ENCODE results near the gene ATXN7L2. TPM values are rescaled to one million over a fixed set of nuclear protein-coding genes. Genes with fewer than 3 reads are reported as not detected.

The ATXN7L2 gene
- total and polyA plus RNA-seq, 5 donors: 1.4 to 3.3 (median 2.1) TPM

- ATAC-seq (peak; percentile 56 to 68), DNase-seq (peak; percentile 23 to 81 (median 71))
- WGBS: 47% methylated on average over 5 of the region's 5 CpGs
- H3K9me3 ChIP-seq (ENCODE audit: control insufficient read depth, low read length): no peaks in the 10 kb centered on the region
- H3K4me3 ChIP-seq (ENCODE audit: low read length): no peak overlapping the region
- H3K27ac ChIP-seq (ENCODE audit: low read length): peak overlapping the region; percentile 81
- H3K4me1 ChIP-seq (ENCODE audit: control insufficient read depth, insufficient read depth, low read length): no peaks in the 10 kb centered on the region
- no peaks in the 10 kb centered on the region for H3K27me3 ChIP-seq (ENCODE audit: control insufficient read depth, insufficient read depth)
- intact Hi-C loops (cut with DNase I): no loop called here
These were observed 52.3 kb downstream of the ATXN7L2 start for GRCh38 chr1:109535971-109536491.

- intact Hi-C loops (cut with DNase I): no loop called here
- ATAC-seq (no peak), DNase-seq (no peak)
- no peak overlapping the region for H3K27ac ChIP-seq (ENCODE audit: low read length)
- H3K4me3 ChIP-seq (ENCODE audit: low read length): no peak overlapping the region
- no peaks in the 10 kb centered on the region for H3K4me1 ChIP-seq (ENCODE audit: control insufficient read depth, insufficient read depth, low read length)
- no peaks in the 10 kb centered on the region for H3K9me3 ChIP-seq (ENCODE audit: control insufficient read depth, low read length)
- no peaks in the 10 kb centered on the region for H3K27me3 ChIP-seq (ENCODE audit: control insufficient read depth, insufficient read depth)
- 85% methylated on average over 9 of the region's 9 CpGs for WGBS
These were observed 53.9 kb downstream of the ATXN7L2 start for GRCh38 chr1:109537450-109538178.

- ATAC-seq (no peak), DNase-seq (no peak)
- intact Hi-C loops (cut with DNase I): no loop called here
- Histone ChIP-seq H3K4me3 (ENCODE audit: low read length) (no peak overlapping the region), H3K27me3 (ENCODE audit: control insufficient read depth, insufficient read depth) (no peaks in the 10 kb centered on the region), H3K27ac (ENCODE audit: low read length) (no peak overlapping the region), H3K9me3 (ENCODE audit: control insufficient read depth, low read length) (no peaks in the 10 kb centered on the region), H3K4me1 (ENCODE audit: control insufficient read depth, insufficient read depth, low read length) (no peaks in the 10 kb centered on the region)
- 87% methylated on average over 9 of the region's 9 CpGs for WGBS
These were observed 55.3 kb downstream of the ATXN7L2 start for GRCh38 chr1:109538827-109539555.

GRCh38 chr1:109539676-109540075 is 56.0 kb downstream of the ATXN7L2 start, which contains the start of gene GPR61:
Gene GPR61 (plus strand): TSS chr1:109539872. CDS start chr1:109543023, 3,151 bp downstream.
- intact Hi-C loops (cut with DNase I): loop anchor here in 2 of 4 donors (10.0 kb wide), 2 partner anchors 235 to 445 kb away; partner anchors contain the start of gene AHCYL1 (in 1 of the 2)

GRCh38 chr1:109541102-109541501 is 57.4 kb downstream of the ATXN7L2 start:
- H3K4me3 ChIP-seq (ENCODE audit: low read length): no peak overlapping the region
- H3K4me1 ChIP-seq (ENCODE audit: control insufficient read depth, insufficient read depth, low read length): no peaks in the 10 kb centered on the region
- intact Hi-C loops (cut with DNase I): loop anchor here in 2 of 4 donors (10.0 kb wide), 2 partner anchors 234 to 444 kb away; partner anchors contain the start of gene AHCYL1 (in 1 of the 2)
- H3K9me3 ChIP-seq (ENCODE audit: control insufficient read depth, low read length): no peaks in the 10 kb centered on the region
- H3K27me3 ChIP-seq (ENCODE audit: control insufficient read depth, insufficient read depth): no peaks in the 10 kb centered on the region
- DNase-seq (no peak), ATAC-seq (no peak)
- WGBS: 69% methylated on average over 3 of the region's 3 CpGs
- no peak overlapping the region for H3K27ac ChIP-seq (ENCODE audit: low read length)

More at GRCh38 chr1:109539676-109540075, 56.0 kb downstream of the ATXN7L2 start, which contains the start of gene GPR61:
- WGBS: 40% methylated on average over 7 of the region's 7 CpGs
- Histone ChIP-seq H3K27me3 (ENCODE audit: control insufficient read depth, insufficient read depth) (no peaks in the 10 kb centered on the region), H3K4me3 (ENCODE audit: low read length) (no peak within 1 kb of the TSS), H3K4me1 (ENCODE audit: control insufficient read depth, insufficient read depth, low read length) (no peaks in the 10 kb centered on the region), H3K27ac (ENCODE audit: low read length) (no peak within 1 kb of the TSS), H3K9me3 (ENCODE audit: control insufficient read depth, low read length) (no peaks in the 10 kb centered on the region)
- DNase-seq (no peak), ATAC-seq (no peak)

Other genes starting within 250 kb of the ATXN7L2 start
- gene CELSR2, start 234.4 kb upstream of the ATXN7L2 start, total RNA-seq: 10 to 100 TPM; 19.1 to 33.2 (median 28.4) TPM
- gene CELSR2, start 234.4 kb upstream of the ATXN7L2 start, polyA plus RNA-seq: 16.0 TPM
- 1 to 10 TPM; 1.6 to 4.6 (median 2.3) TPM for gene PSRC1, start 200.8 kb upstream of the ATXN7L2 start, total RNA-seq
- gene PSRC1, start 200.8 kb upstream of the ATXN7L2 start, polyA plus RNA-seq: 2.8 TPM
- 100 to 1,000 TPM; 115 to 521 (median 226) TPM for gene MYBPHL, start 176.9 kb upstream of the ATXN7L2 start, total RNA-seq
- gene MYBPHL, start 176.9 kb upstream of the ATXN7L2 start, polyA plus RNA-seq: 322 TPM
- gene SORT1, start 86.0 kb upstream of the ATXN7L2 start, total RNA-seq: 100 to 1,000 TPM; 119 to 170 (median 138) TPM
- gene SORT1, start 86.0 kb upstream of the ATXN7L2 start, polyA plus RNA-seq: 57.6 TPM
- 10 to 100 TPM; 49.1 to 60.2 (median 55.9) TPM for gene PSMA5, start 57.5 kb upstream of the ATXN7L2 start, total RNA-seq
- 49.8 TPM for gene PSMA5, start 57.5 kb upstream of the ATXN7L2 start, polyA plus RNA-seq
- gene SYPL2, start 17.4 kb upstream of the ATXN7L2 start, total RNA-seq: 10 to 100 TPM in 2 of 4 donors, 1 to 10 TPM in 2; 8.9 to 12.9 (median 10.3) TPM
- 7.9 TPM for gene SYPL2, start 17.4 kb upstream of the ATXN7L2 start, polyA plus RNA-seq
- 1 to 10 TPM; 4.9 to 6.6 (median 5.5) TPM for gene CYB561D1, start 10.2 kb downstream of the ATXN7L2 start, total RNA-seq
- 2.8 TPM for gene CYB561D1, start 10.2 kb downstream of the ATXN7L2 start, polyA plus RNA-seq
- gene AMIGO1, start 25.8 kb downstream of the ATXN7L2 start, total RNA-seq: 10 to 100 TPM in 3 of 4 donors, 1 to 10 TPM in 1; 9.7 to 14.2 (median 12.9) TPM
- 5.3 TPM for gene AMIGO1, start 25.8 kb downstream of the ATXN7L2 start, polyA plus RNA-seq
- 1 to 10 TPM in 1 of 4 donors, under 1 TPM in 3; 0.22 to 1.4 (median 0.69) TPM for gene GPR61, start 56.0 kb downstream of the ATXN7L2 start, total RNA-seq
- 0.14 TPM for gene GPR61, start 56.0 kb downstream of the ATXN7L2 start, polyA plus RNA-seq
- gene GNAI3, start 64.7 kb downstream of the ATXN7L2 start, total RNA-seq: 1 to 10 TPM; 2.6 to 4.7 (median 3.0) TPM
- 1.6 TPM for gene GNAI3, start 64.7 kb downstream of the ATXN7L2 start, polyA plus RNA-seq
- not detected for gene GNAT2, start 135.7 kb downstream of the ATXN7L2 start, total RNA-seq
- not detected for gene GNAT2, start 135.7 kb downstream of the ATXN7L2 start, polyA plus RNA-seq
- gene AMPD2, start 135.9 kb downstream of the ATXN7L2 start, total RNA-seq: 10 to 100 TPM; 18.8 to 26.1 (median 23.4) TPM
- gene AMPD2, start 135.9 kb downstream of the ATXN7L2 start, polyA plus RNA-seq: 8.4 TPM
- 10 to 100 TPM; 31.2 to 57.8 (median 39.4) TPM for gene GSTM4, start 172.2 kb downstream of the ATXN7L2 start, total RNA-seq
- 47.9 TPM for gene GSTM4, start 172.2 kb downstream of the ATXN7L2 start, polyA plus RNA-seq
- gene GSTM2, start 184.2 kb downstream of the ATXN7L2 start, total RNA-seq: 10 to 100 TPM; 50.3 to 92.8 (median 72.6) TPM
- 99.5 TPM for gene GSTM2, start 184.2 kb downstream of the ATXN7L2 start, polyA plus RNA-seq
- 10 to 100 TPM in 1 of 4 donors, not detected in 3; 31.1 TPM for gene GSTM1, start 203.9 kb downstream of the ATXN7L2 start, total RNA-seq
- gene GSTM1, start 203.9 kb downstream of the ATXN7L2 start, polyA plus RNA-seq: 38.9 TPM
- 10 to 100 TPM in 2 of 4 donors, 1 to 10 TPM in 2; 5.3 to 13.7 (median 10.0) TPM for gene GSTM5, start 228.3 kb downstream of the ATXN7L2 start, total RNA-seq
- 7.8 TPM for gene GSTM5, start 228.3 kb downstream of the ATXN7L2 start, polyA plus RNA-seq

Measured in right cardiac atrium (tissue), 5 donors.